GM21528 (cell line): ENCODE results near the gene QSOX1.

Experiments
- ATAC-seq: cut with Tn5 transposase; IDR thresholded peaks from one replicate; pipeline ENCODE4 v1.9.1; 2021; ENCODE audit warnings: mild to moderate bottlenecking, moderate library complexity; ENCODE audit not compliant: unreplicated experiment, low FRiP score

QSOX1 gene

DNA sequence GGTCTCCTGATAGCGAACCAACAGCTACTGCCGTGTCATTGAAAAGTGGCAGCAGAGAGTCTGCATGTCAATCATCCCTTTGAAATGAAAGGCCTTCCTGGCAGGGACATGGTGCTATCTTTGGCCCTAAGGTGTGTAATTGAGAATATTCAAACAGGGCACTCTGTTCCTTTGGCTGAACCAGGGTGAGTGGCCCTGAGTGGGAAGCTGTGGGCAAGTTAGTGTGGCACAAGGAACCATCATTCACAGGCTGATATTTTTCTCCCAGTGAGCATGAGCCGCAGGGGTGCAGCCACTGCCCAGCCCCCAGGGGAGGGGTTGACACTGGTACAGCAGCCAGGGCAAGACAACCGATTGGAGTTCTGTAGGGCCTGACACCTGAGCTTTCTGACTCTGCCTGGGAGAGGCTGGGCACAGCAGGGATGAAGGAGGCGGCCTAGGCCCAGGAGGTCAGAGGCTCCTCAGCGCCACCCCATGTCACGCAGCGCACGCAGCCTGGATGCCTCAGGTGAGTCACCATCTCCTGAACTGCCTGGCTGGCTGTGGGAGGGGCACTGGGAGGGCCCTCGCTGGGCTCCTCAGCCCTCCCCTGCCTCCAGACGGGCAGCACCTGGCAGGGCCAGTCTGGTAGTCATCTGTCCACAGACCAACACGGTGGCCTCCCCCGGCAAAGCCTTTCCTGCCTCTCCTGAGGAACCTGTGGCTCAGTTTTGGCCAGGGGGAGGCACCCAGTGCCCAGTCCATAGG, 13.2 kb downstream of the QSOX1 start:
- no peak for ATAC-seq

DNA sequence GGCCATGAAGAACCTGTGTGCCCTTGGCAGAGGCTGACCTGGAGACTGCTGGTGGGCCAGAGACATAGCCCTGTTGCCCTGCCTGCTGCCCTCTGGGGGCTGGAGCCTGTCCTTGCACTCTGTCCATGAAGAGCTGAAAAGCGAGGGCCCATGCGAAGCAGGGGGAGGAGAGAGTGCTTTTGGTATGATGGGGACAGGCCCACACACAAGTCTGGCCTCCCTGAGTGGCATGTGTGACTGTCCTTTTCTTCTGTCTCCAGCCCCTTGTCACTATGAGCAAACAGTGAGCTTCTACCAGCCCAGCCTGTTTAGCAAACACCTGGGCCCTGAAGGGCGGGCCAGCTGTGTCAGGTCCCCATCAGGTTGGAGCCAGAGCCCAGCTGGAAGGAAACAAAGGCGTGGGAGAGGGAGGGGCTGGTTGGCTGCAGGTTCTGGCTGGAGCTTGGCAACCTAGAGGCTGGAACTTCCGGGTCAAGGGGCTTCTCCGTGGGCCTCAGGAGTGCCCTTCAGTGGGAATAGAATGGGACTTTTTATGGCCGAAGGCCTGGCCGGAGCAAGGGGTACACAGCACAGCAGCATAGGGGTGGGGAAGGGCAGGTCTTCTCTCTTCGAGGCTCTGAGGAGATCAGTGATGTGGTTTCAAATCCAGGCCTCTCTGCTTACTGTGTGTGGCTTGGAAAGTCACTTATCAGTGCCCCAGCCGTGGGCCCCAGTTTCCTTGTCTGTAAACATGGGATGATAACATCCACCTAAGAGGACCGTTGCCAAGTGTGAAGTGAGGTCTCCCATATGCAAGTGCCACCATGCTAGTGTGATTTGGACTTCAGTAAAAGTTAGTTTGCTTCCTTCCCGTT, 14.3 kb downstream of the QSOX1 start:
- ATAC-seq, result no peak

DNA sequence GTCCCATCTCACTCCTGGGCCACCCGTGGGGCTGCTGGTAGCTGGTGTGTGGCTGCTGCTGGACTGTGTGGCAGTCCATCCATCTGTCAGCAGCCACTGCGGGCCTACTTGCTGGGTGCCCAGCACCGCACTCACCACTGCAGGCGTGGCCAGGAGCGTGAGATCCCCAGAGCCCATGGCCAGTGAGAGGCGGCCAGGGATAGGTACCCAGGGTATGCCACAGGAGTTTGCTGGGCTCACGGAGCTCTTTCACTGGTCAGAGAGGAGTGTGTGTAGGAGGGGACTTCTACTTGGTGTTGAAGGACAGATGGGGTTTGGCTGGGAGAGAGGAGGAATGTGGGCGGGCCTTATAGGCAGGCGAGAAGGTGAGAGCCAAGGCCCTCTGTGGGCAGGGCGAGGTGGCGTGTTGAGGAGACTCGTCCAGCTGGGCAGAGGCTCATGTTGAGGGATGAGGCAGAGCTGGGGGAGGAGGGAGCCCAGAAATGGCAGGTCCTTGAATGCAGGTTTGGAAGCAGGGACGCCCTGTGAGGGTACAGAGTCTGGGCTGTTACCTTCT, 15.0 kb downstream of the QSOX1 start:
- ATAC-seq, result no peak

DNA sequence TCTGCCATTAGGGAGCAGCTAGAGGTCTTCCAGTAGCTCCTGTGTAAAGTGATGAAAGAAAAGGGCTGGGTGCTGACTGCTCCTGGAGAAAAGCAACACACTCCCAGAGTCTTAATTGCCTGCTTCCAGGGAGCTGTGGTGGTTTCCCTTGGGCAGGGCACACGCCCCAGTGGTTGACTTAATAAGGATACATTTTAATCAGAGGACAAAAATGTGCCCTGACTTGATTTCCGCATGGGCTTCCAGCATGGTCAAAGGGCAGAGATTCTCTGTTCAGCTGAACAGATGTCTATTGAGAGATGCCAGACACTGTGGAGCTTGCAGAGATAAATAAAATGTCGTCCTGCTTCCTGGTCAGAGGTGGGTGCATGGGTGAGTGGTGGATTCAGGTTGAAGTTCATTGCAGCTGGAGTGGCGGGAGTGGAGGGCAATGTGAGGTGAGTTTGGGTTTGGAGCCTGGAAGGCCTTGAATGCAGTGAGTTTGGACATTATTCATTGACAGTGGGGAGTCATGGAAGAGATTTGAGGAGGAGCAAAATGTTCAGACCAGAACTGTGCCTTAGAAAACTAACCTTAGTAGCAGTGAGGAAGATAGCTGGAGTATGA, 16.0 kb downstream of the QSOX1 start:
- ATAC-seq, result no peak

DNA sequence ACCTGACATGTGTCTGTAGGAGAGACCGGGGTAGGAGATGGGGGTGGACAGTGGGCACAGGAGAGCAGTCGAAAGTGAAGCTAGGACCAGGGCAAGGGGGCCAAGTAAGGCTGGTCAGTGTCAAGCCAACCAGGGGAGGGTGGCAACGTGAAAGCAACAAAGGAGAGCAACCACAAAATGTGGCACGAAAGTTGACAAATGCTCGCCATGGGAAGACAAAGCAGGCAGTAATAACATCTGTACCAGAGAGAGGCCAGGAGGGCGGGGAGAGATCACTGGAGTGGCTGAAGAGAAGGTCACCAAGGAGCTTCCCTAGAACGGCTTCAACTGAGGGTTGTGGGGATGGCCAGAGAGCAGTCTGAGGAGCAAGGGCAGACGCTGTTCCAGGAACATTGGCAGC, 17.0 kb downstream of the QSOX1 start:
- no peak for ATAC-seq

DNA sequence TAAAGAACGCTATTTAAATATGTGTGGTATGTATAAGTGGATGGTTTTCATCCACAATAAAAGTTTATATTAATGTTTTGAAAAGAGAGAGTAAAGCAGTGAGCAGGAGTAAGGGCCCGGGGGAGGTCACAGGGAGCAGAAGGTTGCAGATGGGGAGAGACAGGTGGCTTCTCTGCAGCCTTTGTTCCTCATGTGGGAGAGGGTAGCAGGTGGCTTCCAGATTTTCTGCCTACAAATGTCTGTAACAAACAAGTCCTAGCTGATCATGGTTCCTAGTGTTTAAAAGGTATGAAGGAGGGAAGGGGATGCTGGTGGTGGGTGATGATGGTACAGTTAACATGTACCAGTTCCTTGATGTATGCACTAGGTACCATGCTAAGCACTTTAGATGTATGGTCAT, 18.8 kb downstream of the QSOX1 start:
- ATAC-seq, result no peak

DNA sequence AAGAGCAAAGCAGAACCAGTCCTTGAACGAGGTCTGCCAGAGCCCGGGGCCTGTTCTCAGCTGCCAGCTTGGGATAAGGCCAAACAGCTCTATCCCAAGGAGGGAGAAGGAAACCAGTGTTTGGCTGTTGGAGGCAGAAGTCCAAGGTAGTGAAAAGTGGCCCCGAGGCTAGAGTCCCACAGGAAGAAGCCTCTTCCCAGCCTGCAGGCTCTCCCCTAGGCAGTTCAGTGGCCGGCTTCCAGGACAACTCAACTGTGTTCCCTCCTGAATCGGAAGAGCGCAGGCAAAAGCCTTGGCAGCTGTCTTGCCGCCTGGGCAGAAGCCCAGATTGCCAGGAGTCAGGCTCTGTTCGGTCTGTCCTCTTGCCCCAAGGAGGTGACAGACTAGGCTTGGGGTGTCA, 19.3 kb downstream of the QSOX1 start:
- ATAC-seq, result no peak

DNA sequence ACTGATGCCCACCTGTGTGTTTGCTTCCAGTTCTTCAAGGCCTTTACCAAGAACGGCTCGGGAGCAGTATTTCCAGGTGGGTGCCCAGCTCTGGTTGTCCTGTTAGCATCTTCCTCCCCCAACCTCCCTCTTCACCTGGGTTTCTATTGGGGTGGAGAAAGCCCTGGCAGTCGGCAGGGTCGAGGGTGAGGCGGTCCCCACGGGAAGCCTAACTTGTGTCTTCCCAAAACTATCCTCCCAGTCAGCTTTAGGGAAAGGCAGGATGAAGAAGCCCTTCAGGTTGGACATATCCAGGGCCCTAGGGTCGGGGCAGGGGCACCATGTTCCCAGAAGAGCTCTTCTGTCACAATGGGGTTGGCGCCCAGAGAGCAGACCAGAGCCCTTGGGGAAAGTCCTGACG, 20.6 kb downstream of the QSOX1 start:
- no peak for ATAC-seq

DNA sequence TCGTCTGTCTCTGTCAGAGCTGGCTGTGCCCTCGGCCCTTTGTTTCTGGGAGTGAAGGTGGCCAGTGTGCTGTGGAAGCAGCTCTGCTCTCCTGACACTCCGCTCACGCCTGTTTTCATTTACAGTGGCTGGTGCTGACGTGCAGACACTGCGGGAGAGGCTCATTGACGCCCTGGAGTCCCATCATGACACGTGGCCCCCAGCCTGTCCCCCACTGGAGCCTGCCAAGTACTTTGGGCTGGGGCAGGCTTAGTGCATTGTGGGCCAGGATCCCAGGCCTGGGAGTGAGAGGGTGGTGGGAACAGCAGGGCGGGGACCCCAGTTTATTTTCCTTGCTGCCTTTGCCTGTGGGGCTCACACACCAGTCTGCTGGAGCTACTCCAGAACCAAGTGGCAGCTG, 21.1 kb downstream of the QSOX1 start:
- no peak for ATAC-seq

DNA sequence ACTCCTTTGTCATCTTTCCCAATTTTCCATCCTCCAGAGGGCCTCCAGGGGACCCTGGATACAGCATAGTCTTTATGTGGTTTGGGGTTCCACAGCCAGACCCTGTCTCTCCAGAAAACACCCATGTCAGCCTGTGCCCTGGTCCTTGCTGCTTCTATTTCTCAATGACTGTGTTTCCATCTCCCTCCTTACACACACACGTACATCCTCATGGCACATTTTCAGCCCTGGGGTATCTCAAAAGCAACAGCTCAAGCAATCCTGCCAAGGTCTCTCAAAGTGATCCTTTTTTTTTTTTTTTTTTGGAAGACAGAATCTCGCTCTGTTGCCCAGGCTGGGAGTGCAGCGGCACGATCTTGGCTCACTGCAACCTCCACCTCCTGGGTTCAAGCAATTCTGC, 22.3 kb downstream of the QSOX1 start:
- no peak for ATAC-seq

DNA sequence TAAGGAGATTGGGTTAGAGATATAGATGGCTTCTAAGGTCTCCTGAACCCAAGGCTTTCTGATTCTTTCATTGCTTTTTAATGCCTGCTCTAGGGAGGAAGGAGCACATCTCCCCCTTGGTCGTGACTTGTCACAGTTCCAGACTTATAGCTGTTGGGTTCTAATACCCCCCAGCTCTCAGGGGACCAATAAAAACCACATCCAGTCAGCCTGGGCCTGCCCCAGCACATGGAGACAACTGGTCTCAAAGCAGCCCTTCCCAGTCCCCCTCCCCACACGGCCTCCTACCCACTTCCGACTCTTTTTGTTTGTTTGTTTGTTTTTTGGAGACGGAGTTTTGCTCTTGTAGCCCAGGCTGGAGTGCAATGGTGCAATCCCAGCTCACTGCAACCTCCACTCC, 23.3 kb downstream of the QSOX1 start:
- no peak for ATAC-seq

DNA sequence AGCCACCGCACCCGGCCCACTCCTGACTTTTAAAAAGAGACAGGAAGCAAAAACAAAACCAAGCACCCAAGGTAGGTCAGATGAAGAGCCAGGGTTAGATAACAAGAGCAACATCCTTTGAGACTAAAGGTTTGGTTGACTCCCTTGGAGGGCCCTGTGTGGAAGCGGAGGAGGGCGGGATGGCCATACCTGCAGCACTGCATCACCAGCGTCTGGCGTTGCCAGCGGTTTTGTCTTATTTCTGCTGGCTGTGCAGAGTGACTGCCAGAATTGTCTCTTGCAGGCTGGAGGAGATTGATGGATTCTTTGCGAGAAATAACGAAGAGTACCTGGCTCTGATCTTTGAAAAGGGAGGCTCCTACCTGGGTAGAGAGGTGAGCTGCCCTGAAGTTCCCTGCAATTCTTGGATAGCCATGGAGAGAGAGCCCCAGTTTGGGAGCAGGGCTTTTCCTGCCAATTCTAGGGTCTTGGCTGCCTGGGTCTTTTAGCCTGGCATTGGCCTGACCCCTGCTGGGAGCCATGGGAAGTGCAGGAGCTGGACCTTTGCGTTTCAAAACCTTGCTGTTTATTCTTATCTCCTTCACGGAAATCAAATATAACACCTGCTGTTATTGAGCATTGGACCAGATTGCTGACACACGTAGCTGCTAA, 24.0 kb downstream of the QSOX1 start:
- no peak for ATAC-seq

DNA sequence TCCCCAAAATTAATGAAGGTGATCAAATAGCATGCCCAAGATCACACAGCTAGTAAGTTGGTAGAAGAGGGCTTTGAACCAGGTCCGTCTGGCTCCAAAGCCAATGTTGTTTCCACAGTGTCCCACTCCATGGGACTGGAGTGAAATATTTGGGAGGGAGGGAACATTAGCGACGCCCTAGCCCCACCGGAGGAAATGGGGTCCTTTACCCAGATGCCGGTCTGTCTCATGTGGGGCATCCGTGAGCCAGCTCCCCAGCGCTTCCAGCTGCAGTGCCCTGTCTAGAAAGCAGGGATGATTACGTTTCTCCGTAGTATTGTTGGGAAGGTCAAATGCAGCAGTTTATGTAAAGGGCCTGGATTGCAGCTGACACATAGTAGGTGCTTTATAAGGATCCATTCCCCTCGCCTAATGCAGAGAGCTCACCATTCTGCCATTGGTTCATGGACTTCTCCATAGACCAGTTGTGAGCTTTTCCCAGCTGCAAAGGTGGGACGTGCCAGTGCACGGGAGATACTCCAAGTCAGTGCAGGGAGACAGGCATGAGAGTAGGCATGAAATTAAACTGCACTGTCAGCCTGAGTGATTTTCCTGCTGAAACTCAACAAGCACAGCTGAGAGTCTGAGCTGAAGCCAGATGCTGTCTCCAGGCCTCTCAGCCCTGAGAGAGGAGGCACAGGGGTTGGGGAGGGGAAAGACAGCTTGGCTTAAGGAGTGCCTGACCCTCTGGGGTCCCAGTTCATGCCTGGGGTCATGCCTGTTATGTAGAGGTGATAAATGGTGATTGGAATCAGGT, 24.7 kb downstream of the QSOX1 start:
- no peak for ATAC-seq

DNA sequence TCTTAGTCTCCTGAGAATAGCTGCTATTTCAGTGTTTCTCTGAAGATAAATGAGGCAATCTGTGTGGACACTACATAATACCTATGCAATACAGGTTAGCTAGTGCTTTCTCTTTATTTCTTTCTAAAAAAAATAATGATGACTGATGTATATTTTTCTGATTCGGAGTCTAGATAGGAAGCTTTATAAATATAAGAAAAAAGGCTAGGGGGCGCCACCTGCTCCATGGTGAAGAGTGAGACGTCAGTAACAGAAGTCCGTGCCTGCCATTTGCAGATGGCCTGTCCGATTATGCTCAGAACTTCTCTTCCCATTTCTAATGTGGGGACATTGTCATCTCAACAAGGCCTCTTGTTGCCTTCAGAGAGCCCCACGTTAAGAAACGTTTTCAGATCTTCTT, 26.4 kb downstream of the QSOX1 start:
- no peak for ATAC-seq

DNA sequence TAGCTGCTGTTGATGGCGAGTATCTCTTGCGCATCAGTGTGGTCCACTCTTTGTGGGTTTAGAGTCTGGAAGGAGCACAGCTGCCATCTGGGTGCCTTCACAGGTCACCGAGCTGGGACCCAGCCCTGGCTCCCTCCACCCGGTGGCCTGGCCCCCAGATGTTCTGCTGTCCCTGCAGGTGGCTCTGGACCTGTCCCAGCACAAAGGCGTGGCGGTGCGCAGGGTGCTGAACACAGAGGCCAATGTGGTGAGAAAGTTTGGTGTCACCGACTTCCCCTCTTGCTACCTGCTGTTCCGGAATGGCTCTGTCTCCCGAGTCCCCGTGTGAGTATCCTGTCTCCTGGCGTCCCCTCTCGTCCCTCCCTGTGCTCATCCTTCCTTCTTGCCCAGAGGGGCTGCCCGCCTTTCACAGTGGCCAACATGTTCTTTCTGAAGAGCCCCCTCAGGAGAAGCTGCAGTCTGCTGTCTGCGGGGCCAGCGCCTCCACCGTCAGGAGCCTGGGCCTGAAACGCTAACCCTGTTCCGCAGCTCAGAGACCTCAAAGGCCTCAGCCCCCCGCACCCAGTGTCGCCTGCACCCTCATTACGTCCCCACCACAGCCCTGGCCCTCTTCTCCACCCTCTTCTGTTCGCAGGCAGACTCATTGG, 27.4 kb downstream of the QSOX1 start:
- no peak for ATAC-seq

DNA sequence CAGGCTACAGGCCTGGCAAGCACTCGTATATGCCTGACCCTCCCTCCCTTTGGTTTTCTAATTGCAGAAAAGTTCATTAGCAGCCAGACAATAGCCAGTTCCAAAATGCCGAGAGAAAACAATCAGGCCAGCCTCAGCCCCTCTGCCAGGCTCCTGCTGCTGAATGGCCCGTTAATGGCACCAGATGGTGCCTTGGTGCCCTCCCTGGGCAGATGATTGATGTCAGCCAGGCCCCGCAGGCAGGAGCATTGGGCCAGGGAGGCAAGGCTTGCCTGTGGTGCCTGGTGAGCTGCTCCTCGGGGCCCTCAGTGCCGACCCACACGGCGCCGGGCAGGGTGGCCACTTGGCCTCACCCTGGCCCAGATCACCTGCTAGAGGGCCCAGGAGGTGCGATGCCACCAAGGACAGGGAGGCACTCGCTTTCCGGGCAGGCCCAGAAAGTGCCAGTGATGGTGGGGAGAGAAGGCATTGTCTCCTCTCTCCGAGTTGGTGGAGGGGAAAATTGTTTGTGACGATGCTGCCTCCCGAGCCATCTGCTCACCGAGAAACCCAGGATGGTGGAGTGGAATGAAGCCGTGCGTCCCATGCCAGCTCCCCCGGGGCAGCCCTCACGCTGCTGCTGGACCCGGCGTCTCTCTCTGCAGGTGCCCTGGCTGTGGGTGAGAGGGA, 28.1 kb downstream of the QSOX1 start:
- ATAC-seq, result no peak

DNA sequence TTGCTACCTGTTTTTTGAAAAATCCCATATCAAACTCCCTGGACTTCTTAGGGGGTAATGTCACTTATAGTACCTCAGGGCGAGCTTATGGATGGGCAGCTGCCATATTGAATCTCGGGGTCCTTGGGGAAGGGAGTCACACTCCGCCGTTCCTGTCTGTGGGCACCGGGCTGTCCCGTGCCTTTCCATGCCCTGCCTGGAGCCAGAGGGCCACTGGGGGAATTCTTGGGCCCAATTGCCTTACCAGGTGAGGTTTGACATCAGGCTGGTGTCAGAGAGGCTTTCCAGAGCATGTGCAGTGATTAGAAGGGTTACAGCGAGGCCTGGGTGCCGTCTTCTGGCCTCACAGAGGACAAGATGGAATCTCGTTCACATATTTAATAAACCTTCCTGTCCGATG, 28.8 kb downstream of the QSOX1 start:
- ATAC-seq, result no peak

DNA sequence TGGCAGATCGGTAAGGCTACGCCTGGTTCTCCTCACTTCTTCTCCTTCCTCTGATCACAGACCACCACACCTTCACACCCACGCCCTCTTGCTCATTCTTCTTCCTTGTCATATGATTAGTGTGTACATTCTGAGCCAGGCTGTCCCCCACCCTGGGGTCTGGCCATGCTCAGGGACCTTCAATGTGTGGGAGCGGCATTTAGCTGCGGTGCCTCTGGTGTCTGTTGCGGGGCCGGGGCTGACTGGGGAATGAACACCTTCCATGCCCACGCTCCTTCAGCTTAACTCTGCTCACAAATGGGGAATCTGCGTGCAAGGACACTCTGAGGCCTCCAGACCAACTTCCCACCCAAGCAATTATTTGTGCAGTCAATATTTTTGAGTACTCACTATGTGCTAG, 29.4 kb downstream of the QSOX1 start:
- ATAC-seq, result no peak

DNA sequence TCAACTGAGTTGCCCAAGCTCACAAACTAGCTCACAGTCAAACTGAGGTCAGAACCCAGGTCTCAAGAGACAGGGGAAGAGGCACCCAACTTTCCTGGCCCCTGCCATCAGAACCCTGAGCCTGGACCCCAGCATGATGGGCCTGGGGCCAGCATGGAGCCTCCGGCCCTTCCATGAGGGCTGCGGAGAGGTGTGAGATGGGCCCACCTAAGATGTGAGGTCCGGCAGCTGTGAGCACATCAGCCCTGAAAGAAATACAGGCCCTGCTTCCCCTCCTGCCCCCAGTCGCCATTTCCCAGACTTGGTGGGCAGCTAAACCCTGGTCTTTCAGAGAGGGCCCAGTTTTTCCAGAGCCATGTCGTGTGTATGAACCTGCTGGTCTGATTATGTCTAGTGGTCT, 30.6 kb downstream of the QSOX1 start:
- ATAC-seq, result no peak
